HG03521 (cell line): ENCODE results near the gene FHIP1A.
"Not testable (repeated sequence)": the region's sequence is repeated elsewhere in the genome, so short reads cannot be mapped to it uniquely, and the experiment has no call there.

Source experiments
- ATAC-seq: cut with Tn5 transposase; IDR thresholded peaks from one replicate; pipeline ENCODE4 v1.9.1; 2021; ENCODE audit warnings: mild to moderate bottlenecking, moderate library complexity; ENCODE audit not compliant: unreplicated experiment

The FHIP1A gene

GRCh38 chr4:151408630-151409469 lies at the start of gene FHIP1A:
TSS of gene FHIP1A (plus strand) at chr4:151409176. CDS start at chr4:151566260, 157,084 bp downstream.
- ATAC-seq: peak; percentile 79

- ATAC-seq: no peak
Observed at GRCh38 chr4:151359576-151359975, 49.4 kb upstream of the FHIP1A start.

- no peak for ATAC-seq
Observed at GRCh38 chr4:151361126-151361525, 47.9 kb upstream of the FHIP1A start.

- no peak for ATAC-seq
Observed at GRCh38 chr4:151361966-151362365, 47.0 kb upstream of the FHIP1A start.

GRCh38 chr4:151362404-151363164 lies 46.4 kb upstream of the FHIP1A start:
- ATAC-seq: peak; percentile 99

GRCh38 chr4:151376540-151376939 lies 32.4 kb upstream of the FHIP1A start:
- no peak for ATAC-seq

- no peak for ATAC-seq
Observed at GRCh38 chr4:151389311-151389710, 19.7 kb upstream of the FHIP1A start.

- not testable (repeated sequence) for ATAC-seq
Observed at GRCh38 chr4:151389799-151390198, 19.2 kb upstream of the FHIP1A start.

GRCh38 chr4:151395873-151396272 lies 13.1 kb upstream of the FHIP1A start:
- ATAC-seq: no peak

GRCh38 chr4:151400343-151400742 lies 8.6 kb upstream of the FHIP1A start:
- ATAC-seq: no peak

GRCh38 chr4:151401739-151402138 lies 7.2 kb upstream of the FHIP1A start:
- no peak for ATAC-seq

GRCh38 chr4:151402145-151402865 lies 6.7 kb upstream of the FHIP1A start:
- no peak for ATAC-seq

GRCh38 chr4:151403656-151404055 lies 5.3 kb upstream of the FHIP1A start:
- ATAC-seq: no peak

- ATAC-seq: not testable (repeated sequence)
Observed at GRCh38 chr4:151404802-151405201, 4.2 kb upstream of the FHIP1A start.

- no peak for ATAC-seq
Observed at GRCh38 chr4:151407018-151407417, 2.0 kb upstream of the FHIP1A start.

- ATAC-seq: peak; percentile 50
Observed at GRCh38 chr4:151407466-151408379, 1.3 kb upstream of the FHIP1A start.

GRCh38 chr4:151408380-151408629 lies 671 bp upstream of the FHIP1A start:
- peak; percentile 4 for ATAC-seq

GRCh38 chr4:151409470-151410313 lies 716 bp downstream of the FHIP1A start:
- no peak for ATAC-seq

- no peak for ATAC-seq
Observed at GRCh38 chr4:151415978-151416377, 7.0 kb downstream of the FHIP1A start.

GRCh38 chr4:151417164-151417571 lies 8.2 kb downstream of the FHIP1A start:
- no peak for ATAC-seq
